ENCODE data around the gene DNASE1L3.

Gene DNASE1L3

GRCh38 chr3:58200121-58200709, 10.6 kb downstream of the DNASE1L3 start:
- no peaks in the 10 kb centered on the region for H3K36me3 Mint-ChIP-seq (ENCODE audit: low read depth)
- peaks cover 5% of the 10 kb centered on the region for H3K27me3 Mint-ChIP-seq (ENCODE audit: low read depth)
- no peak overlapping the region for H3K4me3 Mint-ChIP-seq
- no peaks in the 10 kb centered on the region for H3K4me1 Mint-ChIP-seq (ENCODE audit: low read depth)
- H3K9me3 Mint-ChIP-seq, result no peaks in the 10 kb centered on the region
- no peak overlapping the region for H3K27ac Mint-ChIP-seq

- peaks cover 5% of the 10 kb centered on the region for H3K27me3 Mint-ChIP-seq (ENCODE audit: low read depth)
- no peaks in the 10 kb centered on the region for H3K36me3 Mint-ChIP-seq (ENCODE audit: low read depth)
- H3K4me1 Mint-ChIP-seq (ENCODE audit: low read depth), result no peaks in the 10 kb centered on the region
- no peak overlapping the region for H3K27ac Mint-ChIP-seq
- no peaks in the 10 kb centered on the region for H3K9me3 Mint-ChIP-seq
- no peak overlapping the region for H3K4me3 Mint-ChIP-seq
Observed at GRCh38 chr3:58198804-58199203, 12.0 kb downstream of the DNASE1L3 start.

- Mint-ChIP-seq H3K4me1 (ENCODE audit: low read depth) (no peaks in the 10 kb centered on the region), H3K36me3 (ENCODE audit: low read depth) (no peaks in the 10 kb centered on the region), H3K9me3 (no peaks in the 10 kb centered on the region)
Observed at GRCh38 chr3:58198362-58198761, 12.4 kb downstream of the DNASE1L3 start.

GRCh38 chr3:58197588-58197987, 13.2 kb downstream of the DNASE1L3 start:
- peaks cover 5% of the 10 kb centered on the region for H3K27me3 Mint-ChIP-seq (ENCODE audit: low read depth)
- H3K9me3 Mint-ChIP-seq, result no peaks in the 10 kb centered on the region
- H3K4me3 Mint-ChIP-seq, result no peak overlapping the region
- no peaks in the 10 kb centered on the region for H3K4me1 Mint-ChIP-seq (ENCODE audit: low read depth)
- H3K27ac Mint-ChIP-seq, result no peak overlapping the region
- no peaks in the 10 kb centered on the region for H3K36me3 Mint-ChIP-seq (ENCODE audit: low read depth)

More at GRCh38 chr3:58198362-58198761, 12.4 kb downstream of the DNASE1L3 start:
- H3K27ac Mint-ChIP-seq, result no peak overlapping the region
- H3K27me3 Mint-ChIP-seq (ENCODE audit: low read depth), result peaks cover 5% of the 10 kb centered on the region
- H3K4me3 Mint-ChIP-seq, result no peak overlapping the region

- Mint-ChIP-seq H3K36me3 (ENCODE audit: low read depth) (no peaks in the 10 kb centered on the region), H3K4me3 (no peak overlapping the region), H3K4me1 (ENCODE audit: low read depth) (peaks cover 2% of the 10 kb centered on the region), H3K27ac (no peak overlapping the region), H3K9me3 (no peaks in the 10 kb centered on the region), H3K27me3 (ENCODE audit: low read depth) (peaks cover 5% of the 10 kb centered on the region)
Observed at GRCh38 chr3:58193682-58194407, 16.9 kb downstream of the DNASE1L3 start.

- H3K27ac Mint-ChIP-seq, result no peak overlapping the region
Observed at GRCh38 chr3:58192069-58192468, 18.7 kb downstream of the DNASE1L3 start.

GRCh38 chr3:58191361-58191991, 19.3 kb downstream of the DNASE1L3 start:
- Mint-ChIP-seq H3K36me3 (ENCODE audit: low read depth) (no peaks in the 10 kb centered on the region), H3K4me1 (ENCODE audit: low read depth) (peaks cover 7% of the 10 kb centered on the region), H3K4me3 (no peak overlapping the region), H3K27ac (no peak overlapping the region), H3K9me3 (no peaks in the 10 kb centered on the region), H3K27me3 (ENCODE audit: low read depth) (peaks cover 5% of the 10 kb centered on the region)

More at GRCh38 chr3:58192069-58192468, 18.7 kb downstream of the DNASE1L3 start:
- Mint-ChIP-seq H3K4me1 (ENCODE audit: low read depth) (peaks cover 7% of the 10 kb centered on the region), H3K9me3 (no peaks in the 10 kb centered on the region), H3K4me3 (no peak overlapping the region), H3K27me3 (ENCODE audit: low read depth) (peaks cover 5% of the 10 kb centered on the region), H3K36me3 (ENCODE audit: low read depth) (no peaks in the 10 kb centered on the region)

GRCh38 chr3:58190882-58191281, 19.9 kb downstream of the DNASE1L3 start:
- peaks cover 7% of the 10 kb centered on the region for H3K4me1 Mint-ChIP-seq (ENCODE audit: low read depth)
- H3K27ac Mint-ChIP-seq, result no peak overlapping the region
- H3K27me3 Mint-ChIP-seq (ENCODE audit: low read depth), result peaks cover 5% of the 10 kb centered on the region
- no peaks in the 10 kb centered on the region for H3K36me3 Mint-ChIP-seq (ENCODE audit: low read depth)
- H3K4me3 Mint-ChIP-seq, result no peak overlapping the region
- no peaks in the 10 kb centered on the region for H3K9me3 Mint-ChIP-seq

GRCh38 chr3:58190291-58190690, 20.5 kb downstream of the DNASE1L3 start:
- no peak overlapping the region for H3K27ac Mint-ChIP-seq
- peaks cover 5% of the 10 kb centered on the region for H3K27me3 Mint-ChIP-seq (ENCODE audit: low read depth)

GRCh38 chr3:58189691-58190090, 21.1 kb downstream of the DNASE1L3 start:
- H3K9me3 Mint-ChIP-seq, result no peaks in the 10 kb centered on the region
- no peak overlapping the region for H3K4me3 Mint-ChIP-seq
- H3K27me3 Mint-ChIP-seq (ENCODE audit: low read depth), result peaks cover 5% of the 10 kb centered on the region
- no peak overlapping the region for H3K27ac Mint-ChIP-seq
- peaks cover 7% of the 10 kb centered on the region for H3K4me1 Mint-ChIP-seq (ENCODE audit: low read depth)
- H3K36me3 Mint-ChIP-seq (ENCODE audit: low read depth), result no peaks in the 10 kb centered on the region

More at GRCh38 chr3:58190291-58190690, 20.5 kb downstream of the DNASE1L3 start:
- Mint-ChIP-seq H3K4me1 (ENCODE audit: low read depth) (peaks cover 7% of the 10 kb centered on the region), H3K9me3 (no peaks in the 10 kb centered on the region), H3K4me3 (no peak overlapping the region), H3K36me3 (ENCODE audit: low read depth) (no peaks in the 10 kb centered on the region)

GRCh38 chr3:58188921-58189451, 21.8 kb downstream of the DNASE1L3 start:
- Mint-ChIP-seq H3K27ac (no peak overlapping the region), H3K36me3 (ENCODE audit: low read depth) (no peaks in the 10 kb centered on the region), H3K4me3 (no peak overlapping the region), H3K9me3 (no peaks in the 10 kb centered on the region), H3K4me1 (ENCODE audit: low read depth) (peaks cover 7% of the 10 kb centered on the region), H3K27me3 (ENCODE audit: low read depth) (peaks cover 5% of the 10 kb centered on the region)

GRCh38 chr3:58188173-58188564, 22.6 kb downstream of the DNASE1L3 start:
- Mint-ChIP-seq H3K4me3 (no peak overlapping the region), H3K36me3 (ENCODE audit: low read depth) (no peaks in the 10 kb centered on the region), H3K27ac (no peak overlapping the region), H3K27me3 (ENCODE audit: low read depth) (peaks cover 5% of the 10 kb centered on the region), H3K9me3 (no peaks in the 10 kb centered on the region), H3K4me1 (ENCODE audit: low read depth) (peaks cover 7% of the 10 kb centered on the region)

GRCh38 chr3:58184982-58185360, 25.8 kb downstream of the DNASE1L3 start:
- H3K4me3 Mint-ChIP-seq, result no peak overlapping the region
- no peak overlapping the region for H3K27ac Mint-ChIP-seq
- no peaks in the 10 kb centered on the region for H3K9me3 Mint-ChIP-seq
- peaks cover 4% of the 10 kb centered on the region for H3K27me3 Mint-ChIP-seq (ENCODE audit: low read depth)
- no peaks in the 10 kb centered on the region for H3K36me3 Mint-ChIP-seq (ENCODE audit: low read depth)
- peaks cover 5% of the 10 kb centered on the region for H3K4me1 Mint-ChIP-seq (ENCODE audit: low read depth)

- Mint-ChIP-seq H3K9me3 (no peaks in the 10 kb centered on the region), H3K4me3 (no peak overlapping the region), H3K27ac (no peak overlapping the region), H3K27me3 (ENCODE audit: low read depth) (peaks cover 4% of the 10 kb centered on the region), H3K4me1 (ENCODE audit: low read depth) (peaks cover 5% of the 10 kb centered on the region), H3K36me3 (ENCODE audit: low read depth) (no peaks in the 10 kb centered on the region)
Observed at GRCh38 chr3:58184309-58184981, 26.3 kb downstream of the DNASE1L3 start.
